ENCODE results near the gene LRCH4. TPM values are rescaled to one million over a fixed set of nuclear protein-coding genes. Genes with fewer than 3 reads are reported as not detected.
"Not testable (repeated sequence)": the region's sequence is repeated elsewhere in the genome, so short reads cannot be mapped to it uniquely, and the experiment has no call there.

Gene LRCH4
- total RNA-seq, 2 experiments from 2014 or later: 39.2 to 72.0 TPM

GRCh38 chr7:100538654-100539435 lies 47.1 kb downstream of the LRCH4 start, which contains the start of gene AGFG2:
Gene AGFG2 (plus strand): TSS chr7:100539203. CDS start chr7:100539347, 144 bp downstream.
- ChIA-PET POLR2A (interaction anchor here (1.0 kb wide), 1 partner anchor 9 kb away, joined by 3 read pairs; no protein-coding TSS in a partner anchor), CTCF (ENCODE audit: unreplicated experiment) (interaction anchor here (0.5 kb wide), 1 partner anchor 42 kb away, joined by 3 read pairs; no protein-coding TSS in a partner anchor)
- Histone ChIP-seq H2AFZ (ENCODE audit: low read length) (peak within 1 kb of the TSS; percentile 77), H3K27ac (ENCODE audit: low read depth, low read length, poor library complexity, severe bottlenecking) (peak within 1 kb of the TSS; percentile 56), H3K9me2 (ENCODE audit: insufficient read depth, low read length) (no peaks in the 10 kb centered on the region), H3K4me3 (ENCODE audit: low read depth, low read length, poor library complexity, severe bottlenecking) (peak within 1 kb of the TSS; percentile 75), H4K20me1 (ENCODE audit: insufficient read depth, low read length) (no peaks in the 10 kb centered on the region), H3K4me1 (ENCODE audit: insufficient read depth, low read length, poor library complexity, severe bottlenecking) (peaks cover 41% of the 10 kb centered on the region), H3K79me2 (ENCODE audit: insufficient read depth, low read depth, low read length) (peaks cover 29% of the 10 kb centered on the region; the same call in 1 of the 2 replicates), H3K9me3 (ENCODE audit: low read length) (no peaks in the 10 kb centered on the region), H3K4me2 (ENCODE audit: low read length) (peak within 1 kb of the TSS; percentile 84), H3K36me3 (ENCODE audit: insufficient read depth, low read length) (no peaks in the 10 kb centered on the region)
- intact Hi-C loops (cut with micrococcal nuclease; ENCODE audit: unreplicated experiment): loop anchor here (2.0 kb wide), 1 partner anchor 60 kb away; the partner anchor contains the start of gene TSC22D4
- BruUV-seq (replicated peaks): no TSS peak
- TF ChIP-seq, protein P1, sequence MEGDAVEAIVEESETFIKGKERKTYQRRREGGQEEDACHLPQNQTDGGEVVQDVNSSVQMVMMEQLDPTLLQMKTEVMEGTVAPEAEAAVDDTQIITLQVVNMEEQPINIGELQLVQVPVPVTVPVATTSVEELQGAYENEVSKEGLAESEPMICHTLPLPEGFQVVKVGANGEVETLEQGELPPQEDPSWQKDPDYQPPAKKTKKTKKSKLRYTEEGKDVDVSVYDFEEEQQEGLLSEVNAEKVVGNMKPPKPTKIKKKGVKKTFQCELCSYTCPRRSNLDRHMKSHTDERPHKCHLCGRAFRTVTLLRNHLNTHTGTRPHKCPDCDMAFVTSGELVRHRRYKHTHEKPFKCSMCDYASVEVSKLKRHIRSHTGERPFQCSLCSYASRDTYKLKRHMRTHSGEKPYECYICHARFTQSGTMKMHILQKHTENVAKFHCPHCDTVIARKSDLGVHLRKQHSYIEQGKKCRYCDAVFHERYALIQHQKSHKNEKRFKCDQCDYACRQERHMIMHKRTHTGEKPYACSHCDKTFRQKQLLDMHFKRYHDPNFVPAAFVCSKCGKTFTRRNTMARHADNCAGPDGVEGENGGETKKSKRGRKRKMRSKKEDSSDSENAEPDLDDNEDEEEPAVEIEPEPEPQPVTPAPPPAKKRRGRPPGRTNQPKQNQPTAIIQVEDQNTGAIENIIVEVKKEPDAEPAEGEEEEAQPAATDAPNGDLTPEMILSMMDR (conservative IDR thresholded peaks at IDR 0.05; ENCODE audit: low read length): no peak
- no peak for TF ChIP-seq EZH2phosphoT487 (IDR thresholded peaks at IDR 0.05; ENCODE audit: borderline replicate concordance, low read depth, low read length)
- DNase-seq (ENCODE audit: low spot score): peak; percentile 100

- no peaks in the 10 kb centered on the region for H4K20me1 ChIP-seq (ENCODE audit: insufficient read depth, low read length)
- H3K36me3 ChIP-seq (ENCODE audit: insufficient read depth, low read length): no peaks in the 10 kb centered on the region
- peak overlapping the region; percentile 77 for H2AFZ ChIP-seq (ENCODE audit: low read length)
- peak overlapping the region; percentile 74 for H3K4me2 ChIP-seq (ENCODE audit: low read length)
- intact Hi-C loops (cut with micrococcal nuclease; ENCODE audit: unreplicated experiment): loop anchor here (2.0 kb wide), 1 partner anchor 60 kb away; the partner anchor contains the start of gene TSC22D4
- DNase-seq (ENCODE audit: low spot score): no peak
- no peaks in the 10 kb centered on the region for H3K9me3 ChIP-seq (ENCODE audit: low read length)
- CTCF ChIA-PET (ENCODE audit: unreplicated experiment): interaction anchor here (0.5 kb wide), 1 partner anchor 41 kb away, joined by 3 read pairs; no protein-coding TSS in a partner anchor
- TF ChIP-seq, protein P1 (conservative IDR thresholded peaks at IDR 0.05; ENCODE audit: low read length): no peak
- TF ChIP-seq EZH2phosphoT487 (IDR thresholded peaks at IDR 0.05; ENCODE audit: borderline replicate concordance, low read depth, low read length): no peak
- H3K4me3 ChIP-seq (ENCODE audit: low read depth, low read length, poor library complexity, severe bottlenecking): peak overlapping the region; percentile 66
- TSS peak; percentile 98 for BruUV-seq (replicated peaks)
- POLR2A ChIA-PET: no interaction called here
- no peaks in the 10 kb centered on the region for H3K9me2 ChIP-seq (ENCODE audit: insufficient read depth, low read length)
- peak overlapping the region; percentile 56 for H3K27ac ChIP-seq (ENCODE audit: low read depth, low read length, poor library complexity, severe bottlenecking)
- H3K4me1 ChIP-seq (ENCODE audit: insufficient read depth, low read length, poor library complexity, severe bottlenecking): peaks cover 36% of the 10 kb centered on the region
- H3K79me2 ChIP-seq (ENCODE audit: insufficient read depth, low read depth, low read length): peaks cover 23% of the 10 kb centered on the region; the same call in 1 of the 2 replicates
Observed at GRCh38 chr7:100538348-100538653, 47.6 kb downstream of the LRCH4 start.

DNA sequence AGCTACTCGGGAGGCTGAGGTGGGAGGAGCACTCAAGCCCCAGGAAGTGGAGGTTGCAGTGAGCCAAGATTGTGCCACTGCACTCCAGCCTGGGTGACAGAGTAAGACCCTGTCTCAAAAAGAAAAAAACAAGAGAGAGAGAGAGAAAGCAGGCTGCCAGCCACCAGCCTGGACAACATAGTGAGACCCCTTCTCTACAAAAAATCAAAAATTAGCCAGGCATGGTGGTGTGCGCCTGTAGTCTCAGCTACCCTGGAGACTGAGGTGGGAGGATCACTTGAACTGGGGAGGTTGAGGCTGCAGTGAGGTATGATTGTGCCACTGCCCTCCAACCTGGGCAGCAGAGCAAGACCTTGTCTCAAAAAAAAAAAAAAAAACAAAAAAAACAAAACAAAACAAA lies 49.2 kb downstream of the LRCH4 start:
- H3K27ac ChIP-seq (ENCODE audit: low read depth, low read length, poor library complexity, severe bottlenecking); H2AFZ ChIP-seq (ENCODE audit: low read length); H3K9me3 ChIP-seq (ENCODE audit: low read length); BruUV-seq (replicated peaks); H3K9me2 ChIP-seq (ENCODE audit: insufficient read depth, low read length); intact Hi-C loops (cut with micrococcal nuclease; ENCODE audit: unreplicated experiment); H3K36me3 ChIP-seq (ENCODE audit: insufficient read depth, low read length); H4K20me1 ChIP-seq (ENCODE audit: insufficient read depth, low read length); H3K4me3 ChIP-seq (ENCODE audit: low read depth, low read length, poor library complexity, severe bottlenecking); H3K4me2 ChIP-seq (ENCODE audit: low read length); POLR2A ChIA-PET; CTCF ChIA-PET (ENCODE audit: unreplicated experiment); DNase-seq (ENCODE audit: low spot score): not testable (repeated sequence)
- peaks cover 28% of the 10 kb centered on the region for H3K4me1 ChIP-seq (ENCODE audit: insufficient read depth, low read length, poor library complexity, severe bottlenecking)
- H3K79me2 ChIP-seq (ENCODE audit: insufficient read depth, low read depth, low read length): peaks cover 15% of the 10 kb centered on the region; the same call in 1 of the 2 replicates

- Histone ChIP-seq H3K4me1 (ENCODE audit: insufficient read depth, low read length, poor library complexity, severe bottlenecking) (peaks cover 28% of the 10 kb centered on the region), H3K79me2 (ENCODE audit: insufficient read depth, low read depth, low read length) (peaks cover 11% of the 10 kb centered on the region; the same call in 1 of the 2 replicates)
- intact Hi-C loops (cut with micrococcal nuclease; ENCODE audit: unreplicated experiment); H2AFZ ChIP-seq (ENCODE audit: low read length); H3K4me2 ChIP-seq (ENCODE audit: low read length); H3K27ac ChIP-seq (ENCODE audit: low read depth, low read length, poor library complexity, severe bottlenecking); BruUV-seq (replicated peaks); H3K4me3 ChIP-seq (ENCODE audit: low read depth, low read length, poor library complexity, severe bottlenecking); CTCF ChIA-PET (ENCODE audit: unreplicated experiment); H3K9me3 ChIP-seq (ENCODE audit: low read length); H3K9me2 ChIP-seq (ENCODE audit: insufficient read depth, low read length); H3K36me3 ChIP-seq (ENCODE audit: insufficient read depth, low read length); DNase-seq (ENCODE audit: low spot score); H4K20me1 ChIP-seq (ENCODE audit: insufficient read depth, low read length): not testable (repeated sequence)
- POLR2A ChIA-PET: interaction anchor here (0.7 to 1.4 kb wide), 2 partner anchors 8 to 16 kb away, joined by 4 to 5 read pairs; no protein-coding TSS in a partner anchor
Observed at GRCh38 chr7:100535982-100536381, 49.9 kb downstream of the LRCH4 start.
